NCI-H2196 (cell line): Measurements from ENCODE around the gene EVPL.
"Not testable (repeated sequence)": the region's sequence is repeated elsewhere in the genome, so short reads cannot be mapped to it uniquely, and the experiment has no call there.

Experiments used
- DNase-seq: peaks from one replicate; lab custom pipeline; 2025; ENCODE audit not compliant: unreplicated experiment; lab: John Stamatoyannopoulos, UW

The EVPL gene

DNA sequence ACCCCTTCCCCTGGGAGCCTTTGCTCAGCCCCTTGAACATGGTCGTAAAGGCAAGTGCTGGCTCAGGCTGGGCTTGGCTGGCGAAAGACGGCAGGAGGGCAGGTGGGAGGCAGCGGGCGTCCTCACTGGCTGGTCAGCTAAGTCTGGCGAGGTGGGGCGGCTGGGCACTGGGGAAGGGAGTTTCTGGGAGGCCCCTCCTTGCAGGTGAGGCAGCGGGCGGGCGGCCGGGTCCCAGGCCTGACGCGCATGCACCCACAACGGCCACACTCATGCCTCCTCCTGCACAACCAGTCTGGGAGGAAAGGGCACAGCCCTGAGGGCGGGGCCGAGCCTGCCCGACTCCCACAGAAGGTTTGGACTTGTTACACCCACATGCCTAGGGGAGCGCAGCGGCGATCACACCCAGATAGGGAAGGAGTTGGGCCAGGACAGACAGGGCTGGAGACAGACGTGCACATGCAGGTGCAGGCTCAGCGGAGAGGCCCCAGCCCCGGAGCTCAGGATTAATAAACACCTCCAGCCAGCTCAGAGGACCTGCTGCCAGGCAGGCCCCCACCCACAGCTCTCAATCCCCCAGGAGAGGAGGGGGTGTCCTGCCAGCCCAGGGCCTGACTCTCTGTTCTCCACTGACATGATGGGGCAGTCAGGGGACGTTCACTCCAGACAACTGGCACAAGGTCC lies at the start of gene EVPL:
TSS of gene EVPL (minus strand) at position 148 of the 681 bp plus-strand sequence. CDS start at position 40, 108 bp downstream.
- no peak for DNase-seq

DNA sequence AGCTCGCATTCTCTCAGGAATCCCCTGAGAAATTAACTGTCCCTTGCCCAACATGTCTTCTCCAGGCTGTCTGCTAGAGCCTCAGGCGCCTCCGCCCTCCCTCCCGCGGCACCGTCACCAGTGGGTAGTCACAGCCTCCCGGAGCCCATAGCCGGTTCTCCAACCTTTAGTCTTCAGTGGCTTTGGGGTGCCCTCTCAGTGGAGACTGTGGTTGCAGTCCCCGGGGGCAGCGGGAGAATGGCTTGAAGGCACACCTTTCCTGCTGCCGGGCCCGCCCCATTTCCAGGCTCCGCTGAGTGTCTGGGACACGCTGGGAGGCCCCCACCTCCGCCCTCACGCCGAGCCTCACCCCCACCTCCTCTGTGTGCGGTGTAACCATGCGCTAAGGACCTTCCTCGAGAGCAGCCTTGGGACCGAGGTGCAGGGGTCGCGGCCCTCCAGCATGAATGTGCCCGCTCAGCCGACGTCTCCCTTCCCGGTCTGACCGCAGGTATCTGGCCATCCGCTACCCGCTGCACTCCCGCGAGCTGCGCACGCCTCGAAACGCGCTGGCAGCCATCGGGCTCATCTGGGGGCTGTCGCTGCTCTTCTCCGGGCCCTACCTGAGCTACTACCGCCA lies 49.1 kb upstream of the EVPL start:
- no peak for DNase-seq

DNA sequence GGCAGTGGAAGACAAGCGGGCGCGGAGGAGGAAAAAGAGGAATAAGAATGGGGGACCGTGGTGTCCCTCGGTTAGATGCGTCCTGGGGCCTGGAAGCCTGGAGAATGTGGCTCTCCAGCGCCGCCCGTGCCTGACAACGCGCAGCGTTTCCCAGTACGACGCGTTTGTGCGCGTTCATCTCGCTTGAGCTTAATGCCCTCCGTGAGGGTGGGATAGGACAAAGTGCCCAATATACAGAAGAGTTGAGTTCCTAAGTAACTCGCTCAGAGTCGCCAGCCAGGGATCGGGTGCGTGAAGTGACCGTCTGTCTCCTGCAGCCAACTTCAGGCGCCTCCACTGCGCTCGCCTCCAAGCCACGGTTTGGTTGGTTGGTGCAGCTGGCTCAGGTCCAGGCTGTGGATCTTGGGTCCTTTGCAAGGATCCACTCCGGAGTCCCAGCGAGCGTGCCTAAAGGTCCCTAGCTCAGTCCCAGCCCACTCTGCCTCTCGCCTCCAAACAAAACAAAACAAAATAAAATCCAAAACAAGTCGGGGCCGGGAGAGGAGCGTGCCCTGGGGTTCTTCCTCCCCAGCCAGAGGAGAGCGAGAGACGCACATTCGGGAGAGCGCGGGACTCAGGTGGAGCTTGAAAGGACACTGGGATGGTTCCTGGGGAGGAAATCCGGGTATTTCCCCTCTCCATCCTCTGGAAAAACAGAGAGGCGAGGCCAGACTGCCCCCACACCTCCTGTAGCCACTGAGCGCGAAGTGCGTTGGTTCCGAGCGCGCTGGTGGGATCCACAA lies 48.4 kb upstream of the EVPL start:
- no peak for DNase-seq

DNA sequence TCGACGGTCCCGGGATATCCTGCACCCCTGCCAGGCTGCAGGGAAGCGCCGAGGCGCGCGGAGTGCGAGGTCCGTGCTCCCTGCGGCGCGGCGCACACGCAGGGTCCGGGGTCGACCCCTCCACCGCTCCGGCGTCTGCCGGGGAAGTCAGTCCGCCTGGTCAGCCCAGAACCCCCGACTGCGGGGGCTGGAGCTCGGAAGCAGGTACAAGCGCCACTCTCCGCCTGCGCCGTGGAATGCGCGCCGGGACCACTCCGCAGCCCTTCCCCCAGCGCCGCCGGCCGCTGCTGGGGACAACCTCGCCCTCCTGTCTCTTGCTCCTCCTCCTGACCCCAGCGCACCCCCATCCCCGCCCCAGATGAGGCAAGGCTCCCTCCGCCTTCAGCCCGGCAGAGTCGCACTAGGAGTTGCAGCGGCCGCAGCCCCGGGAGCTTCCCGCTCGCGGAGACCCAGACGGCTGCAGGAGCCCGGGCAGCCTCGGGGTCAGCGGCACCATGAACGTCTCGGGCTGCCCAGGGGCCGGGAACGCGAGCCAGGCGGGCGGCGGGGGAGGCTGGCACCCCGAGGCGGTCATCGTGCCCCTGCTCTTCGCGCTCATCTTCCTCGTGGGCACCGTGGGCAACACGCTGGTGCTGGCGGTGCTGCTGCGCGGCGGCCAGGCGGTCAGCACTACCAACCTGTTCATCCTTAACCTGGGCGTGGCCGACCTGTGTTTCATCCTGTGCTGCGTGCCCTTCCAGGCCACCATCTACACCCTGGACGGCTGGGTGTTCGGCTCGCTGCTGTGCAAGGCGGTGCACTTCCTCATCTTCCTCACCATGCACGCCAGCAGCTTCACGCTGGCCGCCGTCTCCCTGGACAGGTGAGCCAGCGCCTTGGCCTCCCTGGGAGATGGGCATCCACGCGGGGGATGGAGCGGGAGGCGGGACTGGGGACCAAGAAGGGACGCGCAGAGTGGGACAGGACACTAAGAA lies 47.6 kb upstream of the EVPL start, which contains the start of gene GALR2:
TSS of gene GALR2 (plus strand) at position 392 of the 974 bp plus-strand sequence. CDS start at position 495, 103 bp downstream.
- DNase-seq: no peak

DNA sequence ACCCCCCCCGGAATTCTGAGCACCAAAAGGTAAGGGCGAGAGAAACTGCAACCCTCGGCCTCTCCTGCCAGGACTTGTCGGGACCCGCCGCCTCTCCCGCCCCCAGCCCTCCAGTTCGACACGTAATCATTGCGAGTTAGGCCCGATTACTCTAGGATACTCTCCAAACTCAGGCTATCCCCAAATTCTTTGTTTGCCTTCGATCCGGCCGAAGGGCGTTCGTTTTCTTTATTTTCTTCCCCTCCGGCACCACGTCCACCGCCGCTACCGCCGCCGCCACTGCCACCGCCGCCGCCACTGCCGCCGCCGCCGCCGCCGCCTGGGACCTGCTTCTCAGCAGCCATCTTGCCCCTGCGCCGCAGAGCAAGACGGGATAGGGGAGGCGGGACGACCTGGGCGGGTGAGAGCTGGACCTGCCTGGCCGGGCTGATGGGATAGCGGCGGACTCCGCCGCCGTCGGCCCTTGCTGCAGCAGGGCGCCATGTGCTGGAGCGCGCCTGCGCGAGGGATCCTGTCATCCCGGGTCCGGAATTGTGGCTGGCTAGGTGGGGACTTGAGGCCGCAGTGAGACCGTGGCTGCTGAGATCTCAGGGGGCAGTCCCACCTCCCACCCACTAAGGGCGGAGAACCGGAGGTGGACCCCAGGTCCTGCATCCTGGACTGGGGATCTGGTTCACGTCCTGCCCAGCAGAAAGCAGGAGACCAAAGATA lies 45.2 kb upstream of the EVPL start, which contains the start of gene SRP68:
TSS of gene SRP68 (minus strand) at position 370 of the 711 bp plus-strand sequence. CDS start at position 344, 26 bp downstream.
- DNase-seq: peak; percentile 94

DNA sequence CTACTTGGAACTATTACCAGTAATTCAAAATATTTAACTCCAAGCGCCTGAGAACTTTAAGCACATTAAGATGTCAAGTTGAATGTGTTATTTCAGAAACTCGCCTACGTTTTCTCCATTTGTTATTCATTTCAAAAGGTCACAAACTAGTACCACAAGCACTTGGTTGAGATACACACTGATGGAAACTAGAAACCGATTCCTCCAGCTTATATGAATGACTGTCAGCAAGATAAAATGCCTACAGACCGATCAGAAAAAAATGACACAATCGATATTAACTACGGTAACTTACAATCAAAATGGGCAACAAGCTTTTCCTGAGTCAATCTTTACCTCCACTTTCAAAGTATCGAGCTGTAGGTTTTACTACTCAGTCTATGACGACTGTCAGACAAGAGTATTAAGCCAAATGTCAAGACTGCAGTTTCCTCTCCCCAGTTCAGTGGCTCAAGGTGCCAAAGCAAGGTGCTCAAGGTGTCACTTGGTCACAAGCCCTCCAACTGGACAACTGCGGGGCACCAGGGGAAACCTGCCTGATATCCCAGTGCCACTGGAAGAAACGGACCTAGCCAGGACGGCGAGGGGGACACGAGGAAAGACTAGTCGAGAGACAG lies 44.5 kb upstream of the EVPL start:
- no peak for DNase-seq

DNA sequence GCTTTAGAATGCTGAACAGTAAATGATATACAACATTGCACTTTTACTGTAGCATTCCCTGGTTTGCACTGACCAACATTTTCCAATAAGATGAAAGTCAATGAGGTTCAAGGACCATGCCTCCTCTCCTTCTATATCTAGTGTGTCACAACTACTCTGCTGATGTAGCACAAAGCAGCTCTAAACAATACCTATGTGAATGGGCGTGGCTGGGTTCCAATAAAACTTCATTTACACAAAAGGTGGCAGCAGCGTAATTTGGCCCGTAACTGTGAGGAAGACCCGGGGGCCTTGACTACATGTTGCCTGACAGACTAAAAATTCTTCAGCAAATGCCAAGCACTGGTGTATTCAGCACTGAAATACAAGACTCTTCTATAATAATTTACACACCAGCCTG lies 38.7 kb upstream of the EVPL start:
- DNase-seq: no peak

DNA sequence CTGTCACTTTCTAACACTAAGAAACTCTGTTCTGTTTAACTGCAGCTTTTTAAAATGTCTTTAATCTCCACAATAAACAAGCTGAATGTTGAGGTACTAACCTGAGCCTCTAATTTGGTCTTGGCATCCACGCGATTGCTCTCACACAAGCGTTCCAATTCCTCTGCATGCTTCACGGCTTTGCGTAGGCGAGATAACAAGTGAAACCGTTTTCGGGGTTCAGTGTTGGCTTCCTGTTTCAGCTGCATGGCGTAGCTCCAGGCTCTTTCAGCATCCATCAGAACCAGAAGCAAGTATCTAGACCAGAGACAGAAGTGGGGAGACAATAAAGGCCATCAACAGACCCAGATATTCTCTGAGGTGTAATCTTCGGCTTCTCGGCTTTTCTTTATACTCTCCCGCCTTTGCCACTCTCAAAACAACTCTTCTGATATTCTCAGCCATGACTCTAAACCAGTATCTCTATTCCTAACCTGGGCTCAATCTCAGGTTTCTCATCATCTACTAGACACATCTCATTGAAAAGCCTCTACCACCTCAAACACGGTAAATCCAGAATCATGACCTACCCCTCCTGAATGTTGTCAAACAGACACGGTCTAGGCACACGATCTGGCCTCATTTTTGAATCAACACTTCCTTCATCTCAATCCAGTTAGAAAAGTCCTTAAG lies 36.9 kb upstream of the EVPL start:
- no peak for DNase-seq

DNA sequence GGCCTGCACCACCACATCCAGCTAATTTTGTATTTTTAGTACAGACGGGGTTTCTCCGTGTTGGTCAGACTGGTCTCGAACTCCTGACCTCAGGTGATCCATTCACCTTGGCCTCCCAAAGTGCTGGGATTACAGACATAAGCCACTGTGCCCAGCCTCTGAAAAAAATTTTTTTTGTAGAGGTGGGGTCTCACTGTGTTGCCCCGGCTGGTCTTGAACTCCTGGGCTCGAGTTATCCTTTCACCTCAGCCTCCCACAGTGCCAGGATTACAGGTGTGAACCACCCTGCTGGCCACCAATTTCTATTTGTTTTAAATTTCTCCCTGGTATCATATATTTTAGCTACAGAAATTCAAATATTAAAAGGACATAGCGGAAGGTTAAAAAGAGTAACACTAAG lies 31.2 kb upstream of the EVPL start:
- DNase-seq: not testable (repeated sequence)

DNA sequence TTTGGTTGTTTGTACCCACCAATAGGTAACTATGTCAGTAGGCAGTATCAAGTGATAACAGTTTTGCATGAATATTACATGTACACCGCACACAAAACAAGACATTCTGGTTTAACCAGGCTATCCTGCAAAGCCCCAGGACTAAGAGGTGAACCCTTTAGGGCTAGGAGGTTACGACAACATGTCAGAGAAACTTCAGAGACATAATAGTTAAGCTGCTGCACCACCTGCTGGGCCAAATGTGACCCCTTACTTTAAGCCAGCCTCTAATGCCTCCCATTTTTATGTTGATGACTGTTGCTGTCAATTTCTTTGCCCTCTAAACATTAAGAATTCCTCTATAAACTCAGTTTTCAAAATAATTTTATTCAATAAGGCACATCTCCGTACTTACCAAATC lies 29.8 kb upstream of the EVPL start:
- no peak for DNase-seq

DNA sequence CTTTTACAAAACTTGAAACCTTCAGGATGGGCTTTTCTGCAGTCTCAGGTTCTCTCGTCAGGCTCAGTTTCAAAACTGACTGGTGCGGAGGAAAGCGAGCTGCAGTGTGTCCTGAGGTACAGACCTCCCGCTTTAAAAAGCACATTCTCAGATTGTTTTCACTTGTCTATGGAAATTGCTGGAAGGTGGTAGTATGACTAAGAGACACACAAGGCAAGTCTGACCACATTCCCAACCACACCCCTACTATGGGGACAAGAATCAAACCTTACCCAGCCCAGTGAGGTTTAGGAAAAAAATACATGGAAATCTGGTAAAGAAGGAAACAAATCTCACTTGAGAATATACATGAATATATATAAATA lies 27.0 kb upstream of the EVPL start:
- DNase-seq: no peak

DNA sequence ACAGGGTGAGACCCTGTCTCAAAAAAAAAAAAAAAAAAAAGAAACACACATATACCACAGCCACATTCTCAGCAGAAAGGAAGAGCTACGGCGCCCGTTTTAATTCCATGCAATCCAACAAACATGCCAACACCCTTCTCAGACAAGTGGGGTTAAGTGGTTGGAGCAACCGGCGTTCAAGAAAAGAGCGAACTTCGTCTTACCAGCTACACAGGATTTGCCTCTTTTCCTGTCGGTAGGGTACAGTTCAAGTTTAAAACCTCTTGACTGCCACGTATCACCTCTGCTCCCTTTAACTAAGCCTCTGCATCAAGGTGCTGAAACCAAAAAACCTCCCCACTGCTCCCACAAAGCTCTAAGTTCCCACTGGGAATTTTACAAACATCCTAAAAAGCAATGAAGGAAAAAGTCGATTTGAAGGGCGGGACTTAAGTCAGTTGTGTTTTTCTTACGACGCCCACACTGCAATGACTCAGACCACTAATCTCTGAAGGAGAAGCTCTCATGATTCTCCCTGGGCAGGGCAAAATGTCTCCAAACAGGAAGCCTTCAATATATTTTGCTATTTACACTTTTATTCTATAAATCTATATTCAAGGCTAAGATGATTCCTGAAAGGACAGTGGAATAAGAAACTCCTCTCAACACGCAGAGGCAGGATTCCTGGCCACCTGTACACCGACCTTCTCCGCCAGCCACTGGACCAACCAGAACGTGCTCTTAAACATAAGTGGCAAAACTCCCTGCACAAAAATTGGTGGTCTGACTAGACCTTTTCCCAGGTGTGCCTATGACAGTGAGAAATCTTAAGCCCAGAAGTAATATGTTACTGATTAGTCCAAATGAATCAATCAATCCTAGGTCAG lies 26.4 kb upstream of the EVPL start:
- DNase-seq: no peak

DNA sequence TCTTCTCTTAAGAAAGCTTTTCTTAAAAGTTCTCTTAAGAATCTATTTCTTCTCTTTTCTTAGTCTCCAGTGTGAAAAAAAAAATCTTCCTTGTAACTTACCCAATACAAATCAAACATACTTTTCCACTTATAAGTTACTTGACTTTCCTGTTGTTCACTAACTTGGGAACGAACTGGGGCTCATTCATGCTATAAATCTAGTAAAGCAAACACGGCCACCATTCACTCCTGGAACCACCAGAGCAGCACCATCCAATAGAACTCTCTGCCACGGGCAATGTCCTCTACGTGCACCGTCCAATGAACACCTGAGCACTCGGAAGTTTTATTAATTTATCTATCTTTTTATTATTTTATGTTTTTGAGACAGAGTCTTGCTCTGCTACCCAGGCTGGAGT lies 24.5 kb upstream of the EVPL start:
- no peak for DNase-seq

DNA sequence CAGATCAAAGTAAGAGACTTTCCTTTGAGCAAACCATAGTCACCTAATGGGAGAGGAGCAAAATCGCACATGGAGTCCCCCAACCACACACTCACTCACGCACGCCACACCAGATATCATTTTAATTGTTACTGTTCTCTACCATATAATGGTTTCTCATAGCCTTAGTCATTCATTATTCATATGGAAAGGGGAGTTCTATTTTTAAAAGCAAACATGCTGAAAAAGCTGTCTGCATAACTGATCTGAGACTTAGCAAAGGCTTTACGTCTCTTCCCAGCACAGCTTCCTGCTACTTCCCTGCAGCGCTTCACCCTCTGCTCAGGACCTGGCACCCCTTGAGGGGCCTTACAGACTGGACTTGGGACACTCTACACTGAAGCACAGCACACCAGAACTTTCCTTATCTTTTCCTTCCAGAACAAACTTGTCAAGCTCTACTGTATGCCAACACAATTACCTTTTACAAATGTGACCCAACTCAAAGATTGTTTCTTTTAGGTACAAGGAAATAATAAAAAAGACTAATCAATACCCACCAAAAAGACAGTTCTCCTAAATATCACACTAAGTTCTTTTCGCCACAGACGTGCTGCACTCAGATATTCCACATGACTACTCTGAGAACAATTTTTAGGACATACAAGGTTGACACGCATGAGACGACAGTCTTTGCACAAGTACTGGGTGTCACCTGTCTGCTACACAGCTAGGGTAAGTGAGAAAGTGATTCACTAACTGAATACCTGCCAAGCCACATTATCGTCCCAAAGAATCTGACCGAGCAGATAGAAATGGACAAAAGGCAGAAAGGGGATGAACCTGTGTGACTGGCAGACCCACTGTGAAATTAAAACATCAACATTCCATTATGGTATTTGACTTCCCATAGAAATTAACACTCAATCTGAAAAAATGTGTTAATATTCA lies 23.7 kb upstream of the EVPL start:
- no peak for DNase-seq

DNA sequence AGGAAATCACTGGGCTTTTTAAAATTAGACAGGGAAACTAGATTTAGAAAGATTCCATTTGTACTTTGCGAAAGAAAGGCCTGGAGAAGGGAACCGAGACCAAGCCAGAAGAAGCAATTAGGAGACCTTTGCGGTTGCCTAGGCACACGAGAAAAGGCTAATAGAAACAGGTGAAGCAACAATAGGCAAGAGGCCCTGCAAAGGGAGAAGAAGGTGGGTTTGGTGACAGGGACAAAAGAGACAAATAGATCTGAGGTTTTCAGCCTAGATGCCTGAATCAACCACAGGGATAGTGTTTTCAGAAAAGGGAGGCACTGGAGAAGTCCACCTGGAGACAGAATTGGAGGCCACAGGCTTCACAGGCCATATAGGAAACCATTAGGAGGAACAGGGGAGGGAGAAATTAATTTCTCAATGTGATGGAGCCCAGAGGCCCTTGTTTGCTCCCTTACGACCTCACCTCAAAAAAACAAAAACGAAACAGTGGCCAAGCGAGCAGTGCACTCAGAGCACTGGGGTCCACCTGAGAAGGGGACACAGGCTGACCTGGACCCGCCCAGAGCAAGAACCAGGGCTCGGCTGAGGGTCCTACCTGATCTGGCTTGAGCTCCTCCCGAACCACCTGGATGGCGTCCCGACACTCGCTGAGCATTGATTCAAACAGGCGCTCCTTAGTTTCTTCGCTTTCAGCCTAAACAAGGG lies 22.9 kb upstream of the EVPL start:
- DNase-seq: no peak

DNA sequence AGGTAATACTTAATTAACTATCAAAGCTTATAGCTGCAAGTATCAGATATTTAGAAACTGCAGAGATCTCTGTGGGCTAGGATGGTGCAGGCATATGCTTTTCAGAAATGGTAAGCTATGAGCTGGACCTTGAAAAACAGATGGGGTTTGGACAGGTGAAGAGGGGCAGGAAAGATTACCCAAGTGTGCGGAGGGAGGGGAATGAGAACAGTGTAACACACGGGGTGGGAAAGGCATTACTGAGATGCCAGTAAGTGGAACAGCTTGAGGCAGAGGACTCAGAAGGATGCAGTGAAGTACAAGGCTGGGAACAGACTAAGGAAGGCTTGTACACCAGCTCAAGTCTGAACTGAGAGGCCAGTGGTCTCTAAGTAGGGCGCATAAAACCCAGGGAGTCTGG lies 22.1 kb upstream of the EVPL start:
- DNase-seq: no peak

DNA sequence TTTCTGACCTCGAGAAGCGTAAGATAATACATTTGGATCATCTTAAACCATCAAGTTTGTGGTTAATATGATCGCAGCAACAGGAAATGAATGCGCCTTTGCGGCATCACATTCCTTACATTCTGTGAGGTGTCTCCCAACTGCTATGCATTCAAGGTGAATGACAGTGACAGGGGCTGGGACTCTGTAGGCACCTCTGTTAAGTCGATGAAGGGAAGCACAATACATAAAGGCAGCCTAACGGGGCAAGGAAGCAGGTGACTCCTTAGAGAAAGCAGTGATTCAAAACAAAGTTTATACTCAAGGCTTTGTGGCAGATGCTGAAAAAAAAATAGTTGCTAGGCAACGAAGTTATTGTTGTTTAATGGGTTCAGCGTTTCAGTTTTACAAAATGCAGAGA lies 21.6 kb upstream of the EVPL start:
- DNase-seq: no peak
